Gastroesophageal sphincter (tissue), 3 donors: Measurements from ENCODE around the gene MAP6.

Experiments
- EP300 ChIP-seq: sonication (generic); formaldehyde crosslinking; IDR thresholded peaks from one replicate; pipeline ENCODE4 v1.6.1; 2017; ENCODE audit warnings: antibody characterized with exemption, mild to moderate bottlenecking
- POLR2A ChIP-seq, 2 donors: fragments of 450-650 bp; IDR thresholded peaks; one replicate each; pipeline ENCODE4 v1.6.1; 2017; ENCODE audit warnings: antibody characterized with exemption in 2 of 2, mild to moderate bottlenecking in 2 of 2, moderate library complexity in 1 of 2
- POLR2AphosphoS5 ChIP-seq: sonication (generic); formaldehyde crosslinking; IDR thresholded peaks from one replicate; pipeline ENCODE4 v1.6.1; 2017; ENCODE audit warnings: antibody characterized with exemption
- TF ChIP-seq, protein P1 (sequence below), 4 experiments: fragments of 200-600 bp in 2 of 4; fragments of 450-650 bp in 2 of 4; sonication (generic) in 1 of 4; IDR thresholded peaks; one replicate each; pipeline ENCODE4 v1.5.1; 2017 to 2019; ENCODE audit warnings: antibody characterized with exemption in 4 of 4, mild to moderate bottlenecking in 2 of 4, moderate library complexity in 2 of 4

DNA sequence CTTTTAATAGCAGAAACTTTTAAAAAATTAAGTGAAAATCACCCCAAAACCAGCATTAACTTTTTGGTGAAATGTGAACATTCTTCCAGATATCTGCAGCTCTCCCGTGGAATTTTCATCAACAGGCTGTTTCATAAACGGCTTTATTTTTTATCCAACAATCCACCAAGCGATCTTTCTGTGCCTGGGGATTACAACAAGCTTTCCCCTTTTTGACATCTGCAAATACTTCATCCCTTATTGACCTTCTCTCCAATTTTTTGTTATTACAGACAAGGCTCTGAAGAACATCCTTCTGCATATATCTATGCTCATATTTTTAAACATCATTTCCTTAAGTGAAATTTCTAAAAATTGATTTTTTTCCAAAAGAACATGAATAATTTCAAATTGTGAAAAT, 112.6 kb downstream of the MAP6 start:
- TF ChIP-seq POLR2A (IDR thresholded peaks at IDR 0.05), result no peak
- TF ChIP-seq, protein P1, sequence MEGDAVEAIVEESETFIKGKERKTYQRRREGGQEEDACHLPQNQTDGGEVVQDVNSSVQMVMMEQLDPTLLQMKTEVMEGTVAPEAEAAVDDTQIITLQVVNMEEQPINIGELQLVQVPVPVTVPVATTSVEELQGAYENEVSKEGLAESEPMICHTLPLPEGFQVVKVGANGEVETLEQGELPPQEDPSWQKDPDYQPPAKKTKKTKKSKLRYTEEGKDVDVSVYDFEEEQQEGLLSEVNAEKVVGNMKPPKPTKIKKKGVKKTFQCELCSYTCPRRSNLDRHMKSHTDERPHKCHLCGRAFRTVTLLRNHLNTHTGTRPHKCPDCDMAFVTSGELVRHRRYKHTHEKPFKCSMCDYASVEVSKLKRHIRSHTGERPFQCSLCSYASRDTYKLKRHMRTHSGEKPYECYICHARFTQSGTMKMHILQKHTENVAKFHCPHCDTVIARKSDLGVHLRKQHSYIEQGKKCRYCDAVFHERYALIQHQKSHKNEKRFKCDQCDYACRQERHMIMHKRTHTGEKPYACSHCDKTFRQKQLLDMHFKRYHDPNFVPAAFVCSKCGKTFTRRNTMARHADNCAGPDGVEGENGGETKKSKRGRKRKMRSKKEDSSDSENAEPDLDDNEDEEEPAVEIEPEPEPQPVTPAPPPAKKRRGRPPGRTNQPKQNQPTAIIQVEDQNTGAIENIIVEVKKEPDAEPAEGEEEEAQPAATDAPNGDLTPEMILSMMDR (IDR thresholded peaks at IDR 0.05), result no peak
- no peak for TF ChIP-seq EP300
- TF ChIP-seq POLR2AphosphoS5, result no peak
